Endodermal cell (in vitro differentiated cells): Measurements from ENCODE around the gene SENP7. TPM values are rescaled to one million over a fixed set of nuclear protein-coding genes. Genes with fewer than 3 reads are reported as not detected.

Source experiments
- DNase-seq: peaks from one replicate; pipeline ENCODE4 v3.0.0-alpha.2; 2017
- H3K27ac ChIP-seq: 2 replicates; pipeline ENCODE4 v1.5.1; 2013; ENCODE audit warnings: mild to moderate bottlenecking, low read depth, low read length, moderate library complexity
- H3K27me3 ChIP-seq: 2 replicates; pipeline ENCODE4 v1.6.1; 2013; ENCODE audit warnings: mild to moderate bottlenecking, low read length, moderate library complexity; ENCODE audit not compliant: insufficient read depth, control insufficient read depth, poor library complexity, severe bottlenecking
- H3K36me3 ChIP-seq: 2 replicates; pipeline ENCODE4 v1.7.0; 2013; ENCODE audit warnings: mild to moderate bottlenecking, low read length, moderate library complexity; ENCODE audit not compliant: control insufficient read depth, insufficient read depth
- H3K4me1 ChIP-seq: one replicate; pipeline ENCODE4 v1.7.0; 2013; ENCODE audit warnings: low read length; ENCODE audit not compliant: control insufficient read depth, insufficient read depth
- H3K4me3 ChIP-seq: 2 replicates; pipeline ENCODE4 v1.5.1; 2013; ENCODE audit warnings: mild to moderate bottlenecking, low read length, moderate library complexity
- H3K9ac ChIP-seq: 2 replicates; pipeline ENCODE4 v1.6.1; 2013; ENCODE audit warnings: mild to moderate bottlenecking, low read length, moderate library complexity; ENCODE audit not compliant: poor library complexity, severe bottlenecking; ENCODE audit errors: extremely low read depth
- H3K9me3 ChIP-seq: 2 replicates; pipeline ENCODE4 v1.6.1; 2013; ENCODE audit warnings: mild to moderate bottlenecking, low read length, moderate library complexity; ENCODE audit not compliant: control insufficient read depth
- H3K27ac Mint-ChIP-seq: 2 replicates; pipeline ENCODE4 v1.8.0; 2020; ENCODE audit warnings: mixed read lengths
- H3K27me3 Mint-ChIP-seq: 2 replicates; pipeline ENCODE4 v1.8.0; 2021; ENCODE audit warnings: mild to moderate bottlenecking, mixed read lengths; ENCODE audit not compliant: insufficient read depth
- H3K36me3 Mint-ChIP-seq: 2 replicates; pipeline ENCODE4 v1.8.0; 2020; ENCODE audit warnings: low read depth, mixed read lengths
- H3K4me1 Mint-ChIP-seq: 2 replicates; pipeline ENCODE4 v1.8.0; 2020; ENCODE audit warnings: mixed read lengths
- H3K4me3 Mint-ChIP-seq: 2 replicates; pipeline ENCODE4 v1.8.0; 2020; ENCODE audit warnings: mild to moderate bottlenecking, moderate library complexity, mixed read lengths
- H3K9me3 Mint-ChIP-seq: 2 replicates; pipeline ENCODE4 v1.8.0; 2020; ENCODE audit warnings: mild to moderate bottlenecking, mixed read lengths
- CTCF ChIP-seq: fragments of 200-600 bp; sonication (generic); conservative IDR thresholded peaks from 2 replicates; pipeline ENCODE4 v1.5.0; 2021; ENCODE audit warnings: antibody characterized with exemption, mild to moderate bottlenecking
- WGBS, 2 experiments: methylation state at CpG; one replicate each; pipeline versions ENCODE4 v1.1.5 to v1.1.7; 2013; ENCODE audit warnings: missing lambda C conversion rate in 2 of 2, mixed read lengths in 1 of 2; ENCODE audit not compliant: insufficient coverage in 1 of 2, insufficient read length in 1 of 2; 5-methylcytosine and 5-hydroxymethylcytosine counted together
- total RNA-seq, 2 donors: library from RNA; stranded (reverse); fragmentation: NEBNext Ultra II Directional in 1 of 2; extraction: Animal tissue kit (Norgen Biotek cat#: 25700) in 1 of 2; gene quantifications; 2 replicates in 1 of 2; 3 replicates in 1 of 2; pipeline ENCODE4 v1.2.1, GENCODE V29; 2021

The SENP7 gene
- total RNA-seq, 2 donors from 2014 or later, result 19.3 to 22.1 TPM

- H3K27ac Mint-ChIP-seq, result no peak overlapping the region
- WGBS, 2 experiments, result 100% methylated on average over 1 to 2 of the region's 2 CpGs
Measured at GRCh38 chr3:101413656-101414055, 99.4 kb downstream of the SENP7 start.

GRCh38 chr3:101391413-101391950 is 121.5 kb downstream of the SENP7 start:
- H3K9me3 ChIP-seq, result peaks cover 30% of the 10 kb centered on the region
- Mint-ChIP-seq H3K4me1 (no peaks in the 10 kb centered on the region), H3K27me3 (no peaks in the 10 kb centered on the region), H3K4me3 (no peak overlapping the region), H3K9me3 (peaks cover 23% of the 10 kb centered on the region), H3K36me3 (peaks cover 36% of the 10 kb centered on the region), H3K27ac (no peak overlapping the region)
- H3K27ac ChIP-seq, result no peak overlapping the region
- H3K27me3 ChIP-seq, result no peaks in the 10 kb centered on the region
- no peak for TF ChIP-seq CTCF
- DNase-seq, result no peak
- no peak overlapping the region for H3K4me3 ChIP-seq
- peaks cover 16% of the 10 kb centered on the region for H3K36me3 ChIP-seq
- WGBS, 2 experiments, result 100% methylated on average over 1 of the region's 1 CpG; no CpG with 5 or more reads in 1 of the 2 experiments
- no peak overlapping the region for H3K9ac ChIP-seq
- H3K4me1 ChIP-seq, result no peaks in the 10 kb centered on the region

More at GRCh38 chr3:101413656-101414055, 99.4 kb downstream of the SENP7 start:
- Histone ChIP-seq H3K27me3 (no peaks in the 10 kb centered on the region), H3K27ac (no peak overlapping the region), H3K9ac (no peak overlapping the region), H3K36me3 (no peaks in the 10 kb centered on the region), H3K4me3 (no peak overlapping the region), H3K9me3 (peaks cover 9% of the 10 kb centered on the region), H3K4me1 (no peaks in the 10 kb centered on the region)
- peaks cover 13% of the 10 kb centered on the region for H3K4me1 Mint-ChIP-seq
- DNase-seq, result no peak
- H3K36me3 Mint-ChIP-seq, result peaks cover 14% of the 10 kb centered on the region
- TF ChIP-seq CTCF, result no peak
- no peak overlapping the region for H3K4me3 Mint-ChIP-seq
- no peaks in the 10 kb centered on the region for H3K27me3 Mint-ChIP-seq
- H3K9me3 Mint-ChIP-seq, result peaks cover 12% of the 10 kb centered on the region

GRCh38 chr3:101388706-101389105 is 124.3 kb downstream of the SENP7 start:
- Mint-ChIP-seq H3K9me3 (peaks cover 9% of the 10 kb centered on the region), H3K4me3 (no peak overlapping the region), H3K27ac (no peak overlapping the region), H3K36me3 (peaks cover 14% of the 10 kb centered on the region), H3K27me3 (no peaks in the 10 kb centered on the region), H3K4me1 (no peaks in the 10 kb centered on the region)
- H3K27me3 ChIP-seq, result no peaks in the 10 kb centered on the region
- DNase-seq, result no peak
- H3K27ac ChIP-seq, result no peak overlapping the region
- no peak overlapping the region for H3K9ac ChIP-seq
- no peak overlapping the region for H3K4me3 ChIP-seq
- peaks cover 6% of the 10 kb centered on the region for H3K36me3 ChIP-seq
- no peak for TF ChIP-seq CTCF
- H3K9me3 ChIP-seq, result peaks cover 21% of the 10 kb centered on the region
- no peaks in the 10 kb centered on the region for H3K4me1 ChIP-seq
